Fibroblast of peridontal ligament (primary cell): ENCODE results near the gene ARHGAP10.
A peak's percentile ranks its signal among the peaks of the same experiment; 100 is the strongest.
"Not testable (repeated sequence)": the region's sequence is repeated elsewhere in the genome, so short reads cannot be mapped to it uniquely, and the experiment has no call there.

Source experiments
- DNase-seq: peaks from one replicate; pipeline ENCODE4 v3.0.0-alpha.2; 2010; ENCODE audit errors: extremely low read depth

Gene ARHGAP10

DNA sequence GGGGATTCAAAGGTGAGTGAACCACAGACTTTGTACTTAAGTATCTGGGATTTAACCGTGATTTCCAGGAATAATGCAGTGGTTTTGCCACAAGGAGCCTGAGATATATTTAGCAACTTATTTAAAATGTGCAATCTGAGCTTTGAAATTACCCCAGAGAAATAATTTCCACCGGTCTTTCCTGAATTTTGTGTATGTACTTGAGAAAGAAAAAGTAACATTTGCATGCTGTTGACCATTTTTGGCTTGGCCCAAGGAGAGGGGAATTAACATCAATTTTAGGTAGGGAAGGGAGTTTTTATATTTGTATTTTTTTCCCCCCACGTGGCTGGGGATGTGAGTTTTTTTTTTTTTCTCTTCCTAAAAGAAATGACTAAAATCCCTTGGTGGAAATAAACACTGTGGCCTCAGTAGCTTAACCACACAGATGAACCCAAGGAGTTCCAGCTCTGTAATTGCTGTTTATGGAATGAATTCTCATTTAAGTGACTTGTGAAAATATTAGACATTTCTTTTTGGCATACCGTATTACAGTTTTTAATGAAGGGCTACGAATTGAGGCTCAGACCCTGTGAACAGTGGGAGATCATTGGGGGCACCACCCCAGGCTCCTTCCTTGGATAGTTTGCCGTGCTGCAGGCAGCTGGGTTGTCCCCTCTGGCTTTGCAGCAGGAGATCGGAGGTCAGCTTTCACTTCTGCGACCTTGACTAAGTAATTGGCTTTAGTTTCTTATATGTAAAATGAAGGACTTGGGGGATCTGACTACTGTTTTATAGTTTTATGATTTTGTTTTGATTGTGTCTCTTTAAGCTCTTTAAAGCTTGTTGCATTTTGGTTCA, 116.1 kb downstream of the ARHGAP10 start:
- peak; percentile 63 for DNase-seq

GRCh38 chr4:147848634-147849033, 116.7 kb downstream of the ARHGAP10 start:
- DNase-seq: no peak

GRCh38 chr4:147851135-147851534, 119.2 kb downstream of the ARHGAP10 start:
- no peak for DNase-seq

- peak; percentile 94 for DNase-seq
Measured at GRCh38 chr4:147853706-147854105, 121.8 kb downstream of the ARHGAP10 start.

- DNase-seq: no peak
Measured at GRCh38 chr4:147854154-147854553, 122.3 kb downstream of the ARHGAP10 start.

DNA sequence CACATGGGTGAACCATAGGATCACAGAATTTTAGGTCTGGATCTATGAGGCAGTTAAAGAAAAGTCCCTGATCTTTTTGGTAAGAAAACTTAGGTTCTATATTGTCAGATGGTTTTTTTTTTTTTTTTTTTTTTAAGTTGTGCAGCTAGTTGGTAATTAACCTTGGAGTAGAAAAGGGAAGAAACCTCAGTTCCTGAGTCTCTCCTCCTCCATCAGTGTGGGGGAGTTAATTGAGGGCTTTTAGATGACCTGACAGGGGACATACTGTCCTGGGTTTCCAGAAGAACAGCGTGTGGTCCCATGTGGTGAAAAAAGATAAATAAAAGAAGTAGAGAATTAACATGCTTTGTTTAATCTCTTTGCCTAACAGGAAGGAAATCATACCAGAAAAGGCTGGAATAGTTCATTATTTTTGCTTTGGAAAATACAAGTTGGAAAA, 123.7 kb downstream of the ARHGAP10 start:
- DNase-seq: no peak

- DNase-seq: no peak
Measured at GRCh38 chr4:147860960-147861359, 129.1 kb downstream of the ARHGAP10 start.

DNA sequence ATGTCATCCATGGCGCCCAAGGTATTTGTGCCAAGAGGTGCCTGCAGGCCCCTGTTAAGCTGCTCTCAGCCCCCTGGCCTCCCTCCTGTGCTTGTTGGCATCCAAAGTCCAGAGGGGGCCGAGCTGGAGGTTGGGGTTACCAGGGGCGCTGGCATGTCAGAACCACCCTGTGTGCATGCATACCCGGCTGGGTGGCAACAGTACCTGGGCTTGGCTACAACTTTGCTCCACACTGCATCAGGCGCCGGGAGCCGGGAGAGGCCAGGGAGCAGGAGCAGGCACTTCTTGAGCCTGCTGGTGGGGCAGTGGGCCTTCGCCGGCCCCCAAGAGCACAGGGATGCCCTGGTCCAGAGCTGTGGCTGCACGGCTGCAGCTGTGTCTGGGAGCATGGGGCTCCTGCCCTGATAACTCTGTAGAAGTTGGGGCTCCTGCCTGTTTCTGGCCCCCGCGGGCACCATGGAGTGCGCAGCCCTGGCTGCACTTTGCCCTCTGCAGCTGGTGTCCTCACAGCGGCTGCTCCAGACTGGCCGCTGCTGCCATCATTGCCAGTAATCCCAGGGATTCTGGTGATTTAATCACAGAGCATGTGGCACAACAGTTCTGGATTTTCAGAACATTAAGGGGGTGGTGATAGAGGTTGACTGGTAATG, 130.3 kb downstream of the ARHGAP10 start:
- DNase-seq: no peak

- peak; percentile 63 for DNase-seq
Measured at GRCh38 chr4:147863111-147863747, 131.3 kb downstream of the ARHGAP10 start.

GRCh38 chr4:147863808-147864472, 132.1 kb downstream of the ARHGAP10 start:
- DNase-seq: peak; percentile 30

DNA sequence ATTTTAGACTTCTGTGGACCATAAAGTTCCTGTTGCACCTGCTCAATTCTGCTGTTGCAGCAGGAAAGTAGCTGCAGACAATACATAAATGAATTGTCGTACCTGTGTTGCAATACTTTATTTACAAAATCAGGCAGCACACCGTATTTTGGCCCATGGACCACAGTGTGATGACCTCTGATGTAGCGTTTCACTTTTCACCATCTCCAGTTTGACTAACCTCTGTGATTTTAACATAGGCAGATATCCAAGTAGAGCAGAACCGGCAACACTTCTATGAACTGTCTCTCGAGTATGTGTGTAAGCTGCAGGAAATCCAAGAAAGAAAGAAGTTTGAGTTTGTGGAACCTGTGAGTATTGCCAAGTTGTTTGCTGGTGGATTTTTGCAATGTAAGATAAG, 132.7 kb downstream of the ARHGAP10 start:
- peak; percentile 31 for DNase-seq

GRCh38 chr4:147865926-147866325, 134.0 kb downstream of the ARHGAP10 start:
- no peak for DNase-seq

- DNase-seq: peak; percentile 97
Measured at GRCh38 chr4:147866532-147867271, 134.8 kb downstream of the ARHGAP10 start.

GRCh38 chr4:147874109-147874508, 142.2 kb downstream of the ARHGAP10 start:
- DNase-seq: no peak

GRCh38 chr4:147877308-147877771, 145.5 kb downstream of the ARHGAP10 start:
- no peak for DNase-seq

GRCh38 chr4:147879676-147880075, 147.8 kb downstream of the ARHGAP10 start:
- DNase-seq: no peak

DNA sequence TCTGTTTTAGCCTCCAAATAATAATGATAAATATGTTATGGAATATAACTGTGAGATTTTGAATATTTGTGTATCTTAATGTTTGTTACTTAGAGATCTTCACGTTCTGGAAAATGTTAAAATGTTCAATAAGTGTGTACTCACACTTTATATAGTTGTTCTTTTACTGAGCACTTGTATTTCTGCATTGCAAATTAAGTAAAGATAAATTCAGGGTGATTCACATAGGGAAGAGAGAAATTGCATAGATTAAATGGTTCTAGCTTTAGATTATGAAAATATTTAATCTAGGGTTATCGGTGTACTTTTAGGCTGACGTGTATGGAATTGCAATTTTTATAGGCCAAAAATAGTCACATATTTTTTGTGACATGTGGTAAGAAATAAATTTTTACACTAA, 148.6 kb downstream of the ARHGAP10 start:
- no peak for DNase-seq

DNA sequence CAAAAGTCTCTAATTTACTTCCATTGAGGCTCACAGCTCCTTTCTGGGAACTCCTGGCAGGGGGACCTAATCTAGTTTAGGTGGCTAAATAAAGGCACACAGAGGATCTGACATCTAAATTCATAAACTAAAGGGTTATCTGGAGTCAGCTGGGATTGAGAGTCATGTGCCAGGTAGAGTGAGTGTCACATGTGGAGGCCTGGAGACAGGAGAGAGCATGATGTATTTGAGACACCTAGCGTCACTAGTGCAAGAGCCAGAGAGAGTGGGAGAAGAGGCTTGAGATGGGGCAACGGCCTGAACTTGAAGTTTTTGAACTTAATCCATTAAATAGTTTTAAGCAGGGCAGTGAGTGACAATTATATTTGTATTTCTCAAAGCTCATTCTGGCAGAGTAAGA, 152.6 kb downstream of the ARHGAP10 start:
- no peak for DNase-seq

DNA sequence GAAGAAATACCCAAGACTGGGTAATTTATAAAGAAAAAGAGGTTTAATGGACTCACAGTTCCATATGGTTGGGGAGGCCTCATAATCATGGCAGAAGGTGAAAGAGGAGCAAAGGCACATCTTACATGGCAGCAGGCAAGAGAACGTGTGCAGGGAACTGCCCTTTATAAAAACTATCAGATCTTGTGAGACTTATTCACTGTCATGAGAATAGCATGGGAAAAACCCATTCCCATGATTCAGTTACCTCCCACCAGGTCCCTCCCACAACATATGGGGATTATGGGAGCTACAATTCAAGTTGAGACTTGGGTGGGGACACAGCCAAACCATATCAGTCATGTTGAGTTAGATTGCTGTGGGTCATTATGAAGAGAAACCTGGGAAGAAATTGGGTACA, 153.3 kb downstream of the ARHGAP10 start:
- DNase-seq: not testable (repeated sequence)

DNA sequence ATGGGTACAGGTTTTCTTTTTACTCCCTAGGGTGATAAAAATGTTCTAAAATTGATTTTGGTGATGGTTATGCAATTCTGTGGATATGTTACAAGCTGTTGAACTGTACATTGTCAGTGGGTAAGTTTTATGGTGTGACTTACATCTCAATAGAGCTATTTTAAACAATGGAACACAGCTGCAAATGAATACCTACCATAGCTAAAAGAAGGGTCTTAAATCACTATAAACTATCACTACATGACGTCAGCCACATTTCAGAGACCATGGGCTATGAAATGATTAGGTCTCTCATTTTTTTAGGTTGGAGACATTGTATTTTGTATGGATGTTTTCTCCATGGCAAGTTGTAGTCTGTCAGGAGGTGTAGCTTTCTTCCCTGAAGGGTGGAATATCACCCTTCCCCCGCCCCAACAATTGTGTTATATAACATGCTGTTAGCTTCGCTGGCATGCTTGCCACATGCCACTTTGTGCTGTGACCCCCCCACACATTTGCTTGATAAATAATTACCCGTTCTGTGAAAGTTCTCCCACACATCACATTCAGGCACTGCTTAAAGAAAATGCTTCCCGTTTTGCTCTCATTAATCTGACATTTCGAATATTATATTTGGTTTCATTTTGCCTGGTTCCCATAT, 159.7 kb downstream of the ARHGAP10 start:
- DNase-seq: no peak

- peak; percentile 47 for DNase-seq
Measured at GRCh38 chr4:147899512-147899911, 167.6 kb downstream of the ARHGAP10 start.
